HG02970 (cell line): ENCODE results near the gene SIDT1.

ENCODE experiments used
- ATAC-seq: cut with Tn5 transposase; IDR thresholded peaks from one replicate; pipeline ENCODE4 v1.9.1; 2021; ENCODE audit warnings: mild to moderate bottlenecking, moderate library complexity, moderate number of reproducible peaks; ENCODE audit not compliant: unreplicated experiment, low FRiP score

SIDT1 gene

GRCh38 chr3:113531826-113532697 lies at the start of gene SIDT1:
Gene SIDT1, plus strand, starts transcription at chr3:113532555. Its CDS starts 467 bp downstream, at chr3:113533022.
- ATAC-seq: peak; percentile 70

GRCh38 chr3:113485161-113485609 lies 47.2 kb upstream of the SIDT1 start:
- no peak for ATAC-seq

- ATAC-seq: no peak
These were observed 37.3 kb upstream of the SIDT1 start for GRCh38 chr3:113495035-113495434.

- no peak for ATAC-seq
These were observed 35.4 kb upstream of the SIDT1 start for GRCh38 chr3:113496924-113497323.

GRCh38 chr3:113498221-113499005 lies 33.9 kb upstream of the SIDT1 start:
- ATAC-seq: no peak

- no peak for ATAC-seq
These were observed 33.3 kb upstream of the SIDT1 start for GRCh38 chr3:113499081-113499480.

- no peak for ATAC-seq
These were observed 30.8 kb upstream of the SIDT1 start for GRCh38 chr3:113501597-113501996.

- ATAC-seq: no peak
These were observed 26.5 kb upstream of the SIDT1 start for GRCh38 chr3:113505867-113506266.

- no peak for ATAC-seq
These were observed 24.8 kb upstream of the SIDT1 start for GRCh38 chr3:113507501-113508067.

GRCh38 chr3:113508966-113509365 lies 23.4 kb upstream of the SIDT1 start:
- no peak for ATAC-seq

- peak; percentile 20 for ATAC-seq
These were observed 18.0 kb upstream of the SIDT1 start for GRCh38 chr3:113514265-113514769.

GRCh38 chr3:113516115-113516505 lies 16.2 kb upstream of the SIDT1 start:
- no peak for ATAC-seq

GRCh38 chr3:113521981-113522380 lies 10.4 kb upstream of the SIDT1 start:
- no peak for ATAC-seq

GRCh38 chr3:113523241-113523640 lies 9.1 kb upstream of the SIDT1 start:
- ATAC-seq: no peak

- ATAC-seq: no peak
These were observed 561 bp downstream of the SIDT1 start for GRCh38 chr3:113532698-113533533.

GRCh38 chr3:113533534-113533892 lies 1.2 kb downstream of the SIDT1 start:
- no peak for ATAC-seq

GRCh38 chr3:113534365-113534764 lies 2.0 kb downstream of the SIDT1 start:
- ATAC-seq: no peak

- no peak for ATAC-seq
These were observed 3.5 kb downstream of the SIDT1 start for GRCh38 chr3:113535898-113536297.

- ATAC-seq: no peak
These were observed 4.3 kb downstream of the SIDT1 start for GRCh38 chr3:113536627-113537101.

GRCh38 chr3:113537155-113537554 lies 4.8 kb downstream of the SIDT1 start:
- ATAC-seq: no peak
